HG03442 (cell line): Measurements from ENCODE around the gene CARMIL1.
"Not testable (repeated sequence)": the region's sequence is repeated elsewhere in the genome, so short reads cannot be mapped to it uniquely, and the experiment has no call there.

ENCODE experiments used
- ATAC-seq: cut with Tn5 transposase; IDR thresholded peaks from one replicate; pipeline ENCODE4 v1.9.1; 2021; ENCODE audit warnings: mild to moderate bottlenecking, moderate library complexity; ENCODE audit not compliant: unreplicated experiment

Gene CARMIL1

DNA sequence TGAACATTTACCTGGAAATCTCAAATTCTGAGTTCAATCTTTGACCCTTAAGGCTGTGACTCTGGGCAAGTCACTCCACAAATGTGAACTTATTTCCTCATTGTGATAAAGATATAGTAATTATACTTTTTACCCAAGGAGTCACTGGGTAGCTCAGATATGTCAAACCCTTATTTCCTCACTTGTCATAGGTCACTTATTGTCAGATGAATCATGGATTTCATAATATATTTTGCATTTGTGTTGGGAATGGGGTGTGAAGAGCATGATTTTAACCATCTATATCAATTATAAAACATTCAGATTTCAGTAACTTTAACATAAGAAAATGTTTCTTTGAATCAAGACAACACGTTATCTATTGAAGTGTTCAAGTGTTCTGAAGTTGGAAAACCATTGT, 3.7 kb upstream of the CARMIL1 start:
- no peak for ATAC-seq

DNA sequence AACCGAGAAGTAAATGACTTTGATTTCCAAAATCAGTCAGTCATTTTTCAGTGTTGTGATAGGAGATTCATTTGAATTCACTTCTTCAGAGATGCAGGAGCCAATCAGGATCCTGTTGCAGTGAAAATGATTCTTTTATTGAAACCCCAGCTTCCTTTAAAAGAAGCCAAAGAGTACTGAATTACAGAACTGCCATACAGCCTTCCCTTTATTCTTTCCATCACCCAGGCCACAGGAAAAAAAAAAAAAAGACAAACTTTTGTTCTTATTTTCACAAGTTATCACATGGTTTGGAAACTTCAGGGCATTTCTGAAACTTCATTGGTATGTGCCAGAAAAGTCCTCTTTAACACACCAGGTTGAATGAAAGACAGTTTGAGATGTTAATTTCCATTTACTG, 1.8 kb upstream of the CARMIL1 start:
- ATAC-seq: no peak

DNA sequence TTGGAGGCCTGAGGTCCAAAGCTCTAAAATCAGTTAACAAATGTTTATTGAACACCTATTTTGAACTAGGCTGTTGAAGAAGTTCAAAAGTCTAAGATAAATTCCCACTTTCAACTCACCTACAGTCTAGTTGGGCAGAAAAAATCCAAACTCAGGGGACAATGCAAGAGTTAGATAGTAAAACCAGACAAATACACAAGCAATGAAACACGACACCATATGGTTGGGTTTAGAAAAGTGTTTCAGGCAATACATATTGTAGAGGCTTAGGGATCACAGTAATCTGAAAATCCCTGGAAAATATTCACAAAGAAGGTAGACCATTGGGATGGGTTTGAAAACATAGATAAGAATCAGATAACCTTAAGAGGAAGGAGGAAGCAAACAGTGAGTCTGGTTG, 1.3 kb upstream of the CARMIL1 start:
- no peak for ATAC-seq

DNA sequence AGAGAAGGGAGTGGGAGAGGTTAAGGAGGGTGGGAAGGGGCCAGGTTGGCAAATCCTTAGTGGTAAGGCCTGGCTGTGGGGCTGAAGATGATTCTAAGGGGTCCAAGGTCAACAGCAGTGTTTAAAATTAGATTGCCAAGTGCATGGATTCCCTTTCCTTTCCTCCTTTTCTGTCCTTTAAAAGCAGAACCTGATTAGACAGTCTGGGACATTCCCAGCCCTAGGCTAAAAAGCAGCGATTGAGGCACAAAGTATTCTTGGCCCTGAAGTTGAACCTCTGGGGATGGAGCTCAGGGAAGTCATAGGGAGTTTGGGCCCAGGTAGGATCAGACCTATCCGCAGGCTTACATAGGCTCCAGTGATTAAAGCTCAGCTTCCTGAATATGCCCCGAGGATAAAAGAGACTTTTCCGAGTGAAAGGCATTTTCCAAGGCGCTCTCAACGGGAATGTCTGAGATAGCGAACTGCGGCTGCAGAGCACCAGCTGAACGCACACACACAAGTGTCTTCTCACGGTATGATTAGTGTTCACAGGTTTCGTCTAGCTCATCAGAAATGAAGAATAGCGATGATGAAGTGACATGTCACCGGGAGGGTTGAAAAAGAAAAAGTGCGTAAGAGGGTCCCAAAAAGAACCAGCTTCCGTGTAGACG, 787 bp upstream of the CARMIL1 start:
- ATAC-seq: no peak

DNA sequence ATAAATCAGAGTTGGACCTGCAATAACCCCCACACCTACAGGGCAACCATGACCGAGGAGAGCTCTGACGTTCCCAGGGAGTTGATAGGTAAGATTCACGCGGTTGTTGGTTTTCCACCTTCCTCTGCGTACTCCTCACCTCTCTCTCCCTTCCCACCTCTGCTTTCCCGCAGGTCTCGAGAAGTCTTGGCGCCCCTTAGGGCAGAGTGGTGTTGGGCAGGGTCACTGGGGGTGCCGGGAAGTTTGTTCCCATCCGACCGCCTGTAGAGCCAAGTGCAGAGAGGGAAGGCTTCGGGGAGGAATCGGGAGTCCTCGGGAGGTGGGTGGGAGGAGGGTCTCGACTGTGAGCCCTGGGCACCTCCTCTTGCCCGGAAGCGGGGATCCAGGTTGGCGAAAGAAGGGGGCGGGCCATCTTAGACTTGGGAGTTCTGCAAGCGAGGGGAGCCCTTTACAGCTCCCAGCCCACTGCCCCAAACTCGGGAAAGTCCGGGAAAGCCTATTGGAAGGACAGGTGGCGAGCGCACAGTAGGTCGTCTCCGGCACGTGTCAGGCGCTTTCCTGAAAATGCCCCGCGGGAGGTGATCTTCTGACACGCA, 672 bp downstream of the CARMIL1 start:
- no peak for ATAC-seq

DNA sequence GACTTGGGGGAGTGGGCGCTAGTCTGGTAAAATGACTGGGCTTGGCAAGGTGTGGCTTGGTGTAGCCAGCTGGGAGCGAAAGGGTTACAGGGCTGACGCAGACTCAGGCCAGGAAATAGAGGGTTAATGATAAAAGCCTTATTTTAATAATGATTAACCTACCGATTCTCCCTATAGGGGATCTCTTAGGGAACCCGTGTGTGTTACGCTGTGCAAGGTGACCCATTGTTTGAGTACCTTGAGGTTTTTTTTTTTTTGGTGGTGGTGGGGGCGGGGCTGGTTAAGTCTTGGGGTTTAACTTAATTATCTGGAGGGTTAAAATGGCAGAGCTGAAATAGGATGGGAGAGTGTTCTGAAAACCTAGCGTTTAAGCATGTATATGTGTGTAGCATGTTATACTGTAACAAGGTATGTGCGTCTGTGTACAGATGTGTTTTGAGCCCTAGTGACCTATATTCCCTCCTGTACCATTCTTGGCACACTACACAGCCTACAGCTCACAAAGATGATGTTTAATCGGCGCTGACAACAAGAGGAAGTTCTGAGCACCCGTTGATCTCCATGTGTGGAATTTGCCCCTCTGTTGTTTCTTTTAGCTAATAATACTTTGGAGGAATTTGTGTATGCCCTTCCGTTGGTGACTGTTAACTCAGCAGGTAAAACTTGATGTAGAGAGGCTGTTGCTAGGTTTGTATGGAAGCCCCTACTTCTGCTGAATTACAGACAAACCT, 1.3 kb downstream of the CARMIL1 start:
- ATAC-seq: no peak

DNA sequence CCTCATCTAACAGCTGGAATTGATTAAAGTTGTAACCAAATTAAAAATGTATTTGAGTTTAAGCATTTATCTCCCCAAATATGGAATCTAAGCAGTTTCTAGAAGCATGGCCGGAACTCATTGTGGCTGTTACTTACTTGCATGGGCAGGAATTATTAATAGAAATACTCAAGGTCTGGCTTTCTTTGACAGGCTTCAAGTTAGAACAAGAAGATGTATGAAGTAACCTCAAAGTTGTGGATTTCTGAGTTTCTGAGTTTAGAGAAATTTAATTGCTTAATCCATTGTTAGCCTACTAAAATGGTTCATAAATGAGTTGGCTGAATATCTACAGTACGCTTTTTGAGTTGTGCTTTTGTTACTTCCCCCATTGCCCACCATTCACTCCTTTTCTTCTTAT, 7.7 kb downstream of the CARMIL1 start:
- ATAC-seq: no peak

DNA sequence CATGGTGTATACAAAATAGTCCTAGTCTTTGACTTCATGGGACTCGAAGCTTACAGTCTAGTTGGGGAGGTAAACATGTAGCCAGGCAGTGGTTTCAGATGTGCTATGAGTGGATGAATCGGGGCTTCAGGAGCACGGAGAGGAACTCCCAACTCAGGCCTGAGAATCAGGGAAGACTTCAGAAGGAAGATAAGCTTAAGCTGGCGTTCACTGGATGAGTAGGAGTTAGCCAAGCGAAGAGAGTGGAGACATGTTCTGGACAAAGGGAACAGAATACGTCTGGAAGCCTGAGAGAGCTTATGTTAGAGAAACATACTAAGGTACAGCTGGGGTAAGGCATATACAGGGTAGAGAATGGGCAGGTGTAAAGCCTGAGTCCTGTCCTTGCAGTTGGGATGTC, 8.8 kb downstream of the CARMIL1 start:
- ATAC-seq: no peak

DNA sequence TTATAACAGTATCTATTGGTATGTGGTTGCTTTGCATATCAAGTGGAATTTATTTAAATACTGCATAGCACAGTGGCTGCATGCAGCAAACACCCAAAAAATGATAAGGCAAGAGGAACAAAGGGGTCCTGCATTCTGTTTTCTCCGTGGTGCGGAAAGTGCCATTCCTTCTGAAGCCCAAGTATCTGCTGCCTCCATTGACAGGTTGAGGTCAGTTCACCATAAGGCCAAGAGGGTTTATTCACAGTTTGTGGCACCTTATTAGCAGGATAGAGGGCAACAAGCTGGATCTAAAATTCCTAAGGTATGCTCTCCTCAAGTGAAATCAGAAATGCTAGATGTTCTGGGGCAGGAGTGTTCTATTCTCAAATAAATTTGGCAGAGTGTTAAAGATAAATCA, 9.3 kb downstream of the CARMIL1 start:
- no peak for ATAC-seq

DNA sequence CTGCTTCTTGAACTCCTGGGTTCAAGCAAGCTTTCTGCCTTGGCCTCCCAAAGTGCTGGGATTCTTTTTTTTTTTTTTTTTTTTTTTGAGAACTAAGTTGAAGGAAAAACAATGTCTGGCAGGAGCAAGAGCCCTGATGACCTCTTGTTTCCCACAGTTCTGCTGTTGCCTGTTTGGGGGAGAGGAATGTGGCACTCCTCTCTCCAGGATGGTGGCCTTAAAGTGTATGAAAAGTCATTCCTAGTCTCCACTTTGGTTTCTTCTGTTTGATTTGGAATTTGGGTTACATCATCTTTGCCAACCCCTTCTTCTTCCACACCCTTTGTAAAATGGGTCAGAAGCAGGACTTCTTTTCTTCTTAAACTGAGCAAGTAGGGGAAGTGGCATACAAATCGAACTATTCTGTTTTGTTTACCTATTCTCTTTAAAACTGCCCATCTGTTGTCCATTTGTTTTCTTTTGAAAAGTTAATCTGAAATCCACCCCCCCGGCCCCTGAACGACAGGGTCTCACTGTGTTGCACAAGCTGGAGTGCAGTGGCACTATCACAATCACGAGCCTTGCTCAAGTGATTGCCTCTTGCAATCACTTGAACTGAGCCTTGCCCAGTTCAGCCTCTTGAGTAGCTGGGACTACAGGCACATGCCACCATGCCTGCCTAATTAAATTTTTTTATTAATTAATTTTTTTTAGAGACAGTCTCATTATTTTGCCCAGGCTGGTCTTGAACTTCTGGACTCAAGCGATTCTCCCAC, 11.3 kb downstream of the CARMIL1 start:
- no peak for ATAC-seq

DNA sequence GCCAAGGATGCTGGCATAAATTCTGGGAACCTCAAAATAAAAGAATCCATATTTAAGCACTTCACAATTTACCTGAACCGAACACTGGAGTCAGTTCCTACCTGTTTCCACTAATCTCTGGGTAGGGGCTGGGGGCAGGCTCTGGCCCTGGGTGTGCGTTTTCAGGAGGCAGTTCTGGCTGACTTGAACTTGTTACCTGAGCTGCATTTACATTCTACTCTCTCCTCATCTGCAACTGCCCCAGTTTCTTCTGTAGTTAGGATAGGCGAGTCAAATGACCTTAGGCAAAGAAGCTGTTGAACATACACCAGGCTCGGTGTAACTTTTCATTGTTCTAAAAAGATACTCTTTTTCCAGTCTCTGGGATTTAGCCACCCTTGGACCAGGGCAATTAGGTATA, 13.2 kb downstream of the CARMIL1 start:
- no peak for ATAC-seq

DNA sequence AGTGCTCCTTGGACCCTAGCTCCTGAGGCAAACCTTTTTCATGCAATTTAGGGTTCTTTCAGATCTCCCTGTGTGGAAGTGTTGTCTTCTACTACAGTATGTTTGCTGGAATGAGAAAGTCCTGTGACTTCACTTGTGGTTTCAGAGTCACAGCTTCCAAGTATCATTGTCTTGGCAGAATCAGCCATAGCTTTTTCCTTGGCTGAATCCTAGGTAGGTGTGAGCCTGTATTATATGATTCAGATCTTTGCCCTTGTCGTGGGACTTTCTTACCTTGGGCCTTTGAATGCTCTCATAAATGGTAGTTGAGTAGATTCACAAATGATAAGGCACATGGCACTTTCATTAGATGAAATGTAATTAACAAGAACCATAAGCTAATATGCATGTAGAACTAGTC, 16.5 kb downstream of the CARMIL1 start:
- ATAC-seq: no peak

DNA sequence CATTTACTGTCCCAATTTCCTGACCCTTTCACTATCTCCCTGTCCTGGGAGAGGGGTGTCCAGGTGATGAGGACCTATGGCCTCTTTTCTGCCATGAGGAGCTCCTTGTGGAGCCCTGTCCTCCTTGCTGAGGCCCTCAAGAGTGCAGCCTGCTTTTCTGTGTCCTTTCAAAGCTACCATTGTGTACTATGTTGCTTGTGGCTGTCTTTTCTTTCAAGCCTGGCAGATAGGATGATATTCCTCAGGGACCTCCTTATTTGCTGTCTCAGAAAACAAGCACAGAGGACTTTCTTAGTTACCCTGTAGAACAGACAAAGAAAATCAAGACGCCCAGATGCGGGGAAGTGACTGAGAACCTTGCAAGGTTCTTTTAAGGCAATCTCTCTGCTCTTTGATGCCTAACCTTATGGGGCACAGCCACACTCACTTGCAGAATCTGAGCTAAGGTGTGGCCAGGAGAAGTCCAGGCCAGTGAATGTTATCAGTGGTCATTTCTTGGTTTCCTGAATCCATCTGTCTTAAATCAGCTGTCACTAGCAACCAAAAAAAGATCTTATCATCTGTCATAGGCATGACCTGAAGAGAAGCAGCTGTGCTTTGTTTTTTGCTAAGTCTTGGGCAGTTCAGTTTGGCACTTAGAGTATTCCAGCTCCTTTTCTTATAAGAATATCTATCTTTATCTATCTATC, 17.2 kb downstream of the CARMIL1 start:
- ATAC-seq: no peak

DNA sequence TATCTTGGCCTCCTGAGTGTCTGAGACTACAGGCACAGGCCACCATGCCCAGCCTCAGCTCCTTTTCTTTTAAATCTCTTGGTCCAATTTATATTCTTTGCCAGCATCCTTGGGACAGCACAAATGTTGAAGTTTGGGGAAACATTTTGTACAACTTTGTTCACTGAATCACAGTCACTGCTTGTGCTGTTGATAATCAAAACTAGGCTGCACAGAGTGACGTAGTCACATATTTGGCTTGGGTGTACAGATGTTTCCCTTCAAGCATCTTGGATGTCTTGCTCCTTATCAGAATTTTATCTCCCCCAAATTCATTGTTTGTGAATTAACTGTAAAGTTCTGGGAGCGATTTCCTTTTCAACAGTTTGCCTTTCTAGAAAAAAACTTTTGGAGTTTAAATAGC, 17.9 kb downstream of the CARMIL1 start:
- ATAC-seq: no peak

DNA sequence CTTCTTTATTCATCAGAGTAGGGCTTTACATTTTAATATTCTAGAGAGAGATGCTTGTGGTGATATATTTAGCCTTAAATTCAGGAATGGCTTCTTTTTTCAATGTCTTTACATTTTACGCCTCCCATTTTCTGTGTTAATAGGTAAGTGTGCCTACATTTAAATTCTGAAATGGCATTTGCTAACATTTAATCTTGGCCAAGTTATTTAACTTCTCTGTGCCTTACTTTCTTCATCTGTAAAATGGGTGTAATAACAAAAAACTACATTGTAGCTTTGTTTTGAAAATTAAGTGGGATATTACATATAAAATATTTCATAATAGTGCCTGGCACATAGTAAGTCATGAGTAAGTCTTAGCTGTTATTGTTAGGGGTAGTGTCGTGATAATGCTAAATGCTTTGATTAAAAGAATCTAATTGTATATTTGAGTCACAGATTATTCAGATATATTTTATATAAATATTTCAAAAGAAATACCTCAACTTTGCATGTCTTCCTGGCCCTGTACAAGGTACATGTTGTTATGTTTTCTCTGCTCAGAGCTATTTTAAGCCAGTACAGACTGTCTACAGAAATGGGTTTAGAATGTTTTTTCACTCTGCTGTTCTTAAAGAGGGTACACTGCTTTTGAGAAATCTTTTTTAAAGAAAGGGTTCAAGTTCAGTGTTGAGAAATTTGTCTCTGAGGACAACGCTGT, 18.8 kb downstream of the CARMIL1 start:
- no peak for ATAC-seq

DNA sequence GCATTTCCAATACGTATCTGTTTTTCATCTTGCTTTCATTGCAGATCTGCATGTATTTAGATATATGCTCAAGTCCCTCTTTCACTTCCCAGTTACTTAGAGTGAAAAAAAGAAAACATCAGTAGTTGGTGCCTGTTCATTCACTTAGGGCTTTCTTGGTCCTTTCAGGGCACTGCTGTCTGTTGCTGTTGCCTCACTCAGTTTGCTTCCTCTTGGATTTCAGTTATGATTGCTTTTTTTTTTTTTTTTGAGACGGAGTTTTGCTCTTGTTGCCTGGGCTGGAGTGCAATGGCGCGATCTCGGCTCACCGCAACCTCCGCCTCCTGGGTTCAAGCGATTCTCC, 19.3 kb downstream of the CARMIL1 start:
- not testable (repeated sequence) for ATAC-seq

DNA sequence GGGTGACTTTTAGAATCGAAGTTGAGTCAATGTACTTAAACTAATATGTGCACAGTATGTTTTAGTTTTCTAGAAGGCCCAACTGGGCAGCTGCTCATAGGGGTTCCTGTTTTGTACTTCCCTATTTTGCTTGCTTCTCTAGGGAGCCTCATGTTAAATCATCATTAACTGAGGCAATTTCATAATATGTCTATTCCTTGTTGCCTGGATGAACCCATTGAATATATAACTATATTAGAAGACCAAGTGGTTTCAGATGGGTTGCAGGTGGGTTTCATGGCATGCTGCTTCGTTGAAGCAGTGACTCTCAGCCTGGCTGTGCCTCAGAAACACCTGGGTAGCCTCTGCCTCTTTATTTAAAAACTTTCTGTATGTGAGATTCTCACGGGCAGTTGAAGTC, 22.2 kb downstream of the CARMIL1 start:
- no peak for ATAC-seq

DNA sequence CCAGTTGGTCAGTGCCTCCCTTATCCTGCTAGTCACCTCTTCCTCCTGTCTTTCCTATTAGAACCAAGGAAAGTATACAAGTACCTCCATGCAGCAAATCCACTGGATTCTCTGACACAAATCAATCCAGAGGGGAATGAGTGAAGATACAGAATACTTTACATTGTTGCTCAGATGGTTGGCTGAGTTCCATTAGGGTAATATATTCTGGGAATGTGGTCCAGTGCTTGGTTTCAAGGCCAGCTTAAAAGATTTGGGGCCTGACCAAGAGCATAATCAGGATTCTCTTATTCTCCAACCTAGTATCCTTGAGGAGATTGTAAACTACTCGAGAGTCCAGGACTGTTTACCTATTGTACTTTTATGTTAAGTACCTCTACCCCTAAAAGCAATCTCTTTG, 23.0 kb downstream of the CARMIL1 start:
- ATAC-seq: no peak

DNA sequence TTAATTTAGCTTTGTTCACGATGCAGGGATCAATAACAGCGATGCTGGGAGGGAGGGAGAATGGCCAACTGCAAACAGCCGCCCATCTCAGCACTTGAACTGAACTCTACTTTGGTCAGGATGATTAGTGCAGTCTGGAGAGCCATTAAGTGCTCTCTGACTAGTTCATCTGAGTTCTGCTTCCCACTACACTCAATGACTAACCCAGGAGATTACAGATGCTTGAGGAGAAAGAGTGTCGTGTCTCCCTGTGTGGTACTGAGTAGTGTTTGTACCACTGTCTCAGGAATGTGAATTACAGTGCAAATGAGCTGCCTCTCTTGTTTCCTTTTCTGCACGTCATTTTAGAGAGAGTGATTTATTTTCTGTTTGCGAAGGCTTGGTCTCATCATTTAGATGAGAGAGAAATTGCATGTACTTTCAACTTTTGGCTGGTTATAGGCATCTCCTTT, 23.5 kb downstream of the CARMIL1 start:
- no peak for ATAC-seq

DNA sequence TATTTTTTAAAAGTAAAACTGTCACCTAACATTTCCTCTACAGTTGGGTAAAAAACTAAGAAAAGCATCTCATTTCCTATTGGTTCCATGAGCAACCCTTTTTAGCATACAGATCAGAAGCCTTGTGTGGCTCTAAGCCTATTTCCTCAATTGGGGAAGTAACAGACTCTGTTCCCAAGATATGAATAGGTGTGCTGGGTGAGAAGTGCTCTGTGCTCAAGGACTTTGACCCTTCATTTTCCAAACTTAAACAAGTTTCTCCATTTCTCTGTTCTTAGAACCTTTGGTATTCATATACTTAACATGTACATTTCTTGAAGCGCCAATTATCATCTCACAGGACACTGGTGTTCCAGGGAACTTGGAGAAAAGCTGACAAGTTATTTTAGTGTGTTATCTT, 24.1 kb downstream of the CARMIL1 start:
- ATAC-seq: no peak

DNA sequence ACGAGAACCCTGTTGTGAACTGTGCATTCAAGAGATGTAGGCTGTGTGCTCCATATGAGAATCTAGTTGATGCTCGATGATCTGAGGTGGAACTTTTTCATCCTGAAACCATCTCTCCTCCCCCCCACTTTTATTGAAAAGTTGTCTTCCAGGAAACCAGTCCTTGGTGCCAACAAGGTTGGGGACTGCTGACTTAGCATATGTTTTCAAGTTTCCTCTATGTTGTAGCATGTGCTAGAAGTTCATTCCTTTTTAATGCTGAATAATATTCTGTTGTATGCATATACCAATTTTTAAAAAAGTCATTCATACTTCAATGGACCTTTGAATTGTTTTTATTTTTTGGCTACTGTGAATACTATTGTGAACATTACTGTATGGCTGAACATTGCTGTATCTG, 27.2 kb downstream of the CARMIL1 start:
- no peak for ATAC-seq
